Gastroesophageal sphincter (tissue), 4 donors: ENCODE results near the gene OPN1SW. TPM values are rescaled to one million over a fixed set of nuclear protein-coding genes. Genes with fewer than 3 reads are reported as not detected.

Source experiments
- ATAC-seq: fragments of 150-250 bp; one replicate; pipeline ENCODE4 v1.9.1; 2016; ENCODE audit warnings: mild to moderate bottlenecking, moderate library complexity
- H3K27ac ChIP-seq, 4 donors: fragments of 200-600 bp; sonication (generic) in 3 of 4; 1 replicate in 3 of 4; 2 replicates in 1 of 4; pipeline ENCODE4 v1.5.1; 2016 to 2019
- H3K27me3 ChIP-seq: fragments of 200-600 bp; sonication (generic); one replicate; pipeline ENCODE4 v1.5.1; 2019
- H3K36me3 ChIP-seq, 2 donors: fragments of 200-600 bp; sonication (generic); one replicate each; pipeline ENCODE4 v1.5.1; 2019; ENCODE audit warnings: control low read depth in 1 of 2
- H3K4me1 ChIP-seq, 3 donors: fragments of 200-600 bp; sonication (generic); 1 replicate in 2 of 3; 2 replicates in 1 of 3; pipeline ENCODE4 v1.5.1; 2016 to 2019; ENCODE audit warnings: control low read depth in 2 of 3
- H3K4me3 ChIP-seq, 2 donors: fragments of 200-600 bp; sonication (generic); one replicate each; pipeline ENCODE4 v1.5.1; 2019; ENCODE audit warnings: mild to moderate bottlenecking in 1 of 2, moderate library complexity in 1 of 2
- H3K9me3 ChIP-seq, 3 donors: fragments of 200-600 bp; sonication (generic); one replicate each; pipeline ENCODE4 v1.5.1; 2017 to 2019; ENCODE audit warnings: control low read depth in 2 of 3
- CTCF ChIP-seq, 4 experiments: fragments of 200-600 bp in 2 of 4; fragments of 450-650 bp in 2 of 4; sonication (generic) in 1 of 4; IDR thresholded peaks; one replicate each; pipeline ENCODE4 v1.5.1; 2017 to 2019; ENCODE audit warnings: antibody characterized with exemption in 4 of 4, mild to moderate bottlenecking in 2 of 4, moderate library complexity in 2 of 4
- EP300 ChIP-seq: sonication (generic); formaldehyde crosslinking; IDR thresholded peaks from one replicate; pipeline ENCODE4 v1.6.1; 2017; ENCODE audit warnings: antibody characterized with exemption, mild to moderate bottlenecking
- POLR2A ChIP-seq, 2 donors: fragments of 450-650 bp; IDR thresholded peaks; one replicate each; pipeline ENCODE4 v1.6.1; 2017; ENCODE audit warnings: antibody characterized with exemption in 2 of 2, mild to moderate bottlenecking in 2 of 2, moderate library complexity in 1 of 2
- POLR2AphosphoS5 ChIP-seq: sonication (generic); formaldehyde crosslinking; IDR thresholded peaks from one replicate; pipeline ENCODE4 v1.6.1; 2017; ENCODE audit warnings: antibody characterized with exemption
- WGBS, 2 donors: methylation state at CpG; one replicate each; pipeline ENCODE4 v1.1.5; 2018; ENCODE audit warnings: low coverage in 1 of 2; 5-methylcytosine and 5-hydroxymethylcytosine counted together
- total RNA-seq, 4 donors: library from RNA; depleted of rRNA; stranded (reverse); fragments of >200 nt; gene quantifications; one replicate each; pipeline ENCODE4 v1.1.0, GENCODE V29; 2016

Gene OPN1SW
- total RNA-seq, 4 donors from 2014 or later, result not detected

- H3K4me3 ChIP-seq, result no peak overlapping the region
- no peaks in the 10 kb centered on the region for H3K36me3 ChIP-seq
- H3K4me1 ChIP-seq, result no peaks in the 10 kb centered on the region
- WGBS, 2 donors, result 61 to 74% methylated on average over 2 of the region's 2 CpGs
- H3K27ac ChIP-seq, result no peak overlapping the region
- H3K9me3 ChIP-seq, result no peaks in the 10 kb centered on the region
- TF ChIP-seq POLR2A (IDR thresholded peaks at IDR 0.05) (no peak), CTCF (IDR thresholded peaks at IDR 0.05) (no peak), POLR2AphosphoS5 (no peak), EP300 (no peak)
- no peak for ATAC-seq
- no peaks in the 10 kb centered on the region for H3K27me3 ChIP-seq
These were observed 42.9 kb downstream of the OPN1SW start for GRCh38 chr7:128732521-128733277.

DNA sequence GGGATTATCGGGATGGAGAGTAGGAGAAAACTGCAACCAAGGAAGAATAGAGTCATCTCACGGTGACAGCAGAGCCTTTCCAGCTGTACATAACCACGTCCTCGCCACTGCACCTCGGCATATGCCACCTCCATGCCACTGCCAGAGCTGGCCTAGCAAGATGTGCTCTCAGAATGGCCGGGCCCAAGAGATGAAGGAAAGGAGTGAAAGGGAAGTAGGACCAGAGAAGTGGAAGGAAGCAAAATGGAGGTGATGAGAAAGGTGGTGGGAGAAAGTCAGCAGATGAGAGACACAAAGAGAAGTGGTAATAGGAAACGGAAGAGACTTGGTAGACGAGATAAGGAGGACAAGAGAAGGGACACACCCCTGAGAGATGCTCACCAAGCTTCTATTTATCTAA, 44.4 kb downstream of the OPN1SW start:
- 84 to 91% methylated on average over 3 to 7 of the region's 8 CpGs for WGBS, 2 donors
- no peaks in the 10 kb centered on the region for H3K9me3 ChIP-seq
- no peaks in the 10 kb centered on the region for H3K27me3 ChIP-seq
- no peaks in the 10 kb centered on the region for H3K36me3 ChIP-seq
- H3K4me1 ChIP-seq, result no peaks in the 10 kb centered on the region
- no peak for TF ChIP-seq CTCF (IDR thresholded peaks at IDR 0.05)
- ATAC-seq, result no peak
- H3K27ac ChIP-seq, result no peak overlapping the region
- no peak overlapping the region for H3K4me3 ChIP-seq

DNA sequence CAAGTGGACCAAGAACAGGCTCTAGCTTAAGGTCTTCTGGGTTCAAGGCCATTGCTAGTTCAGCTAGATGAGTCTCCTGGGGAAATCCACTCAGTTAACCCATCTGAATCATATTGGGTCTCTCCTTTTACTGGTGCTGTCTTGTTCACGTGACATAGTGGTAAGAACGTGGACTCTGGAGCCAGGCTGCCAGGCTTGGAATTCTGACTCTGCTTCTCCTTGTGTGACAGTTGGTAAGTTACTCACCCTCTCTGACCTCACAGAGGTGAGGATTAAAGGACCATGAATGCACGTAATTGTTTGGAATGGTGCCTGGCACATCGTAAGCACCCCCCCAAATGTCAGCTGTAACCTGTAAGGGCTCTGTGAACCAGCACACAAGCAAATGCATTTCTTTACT, 46.1 kb downstream of the OPN1SW start:
- Histone ChIP-seq H3K9me3 (no peaks in the 10 kb centered on the region), H3K36me3 (no peaks in the 10 kb centered on the region), H3K4me3 (no peak overlapping the region), H3K27me3 (no peaks in the 10 kb centered on the region), H3K27ac (no peak overlapping the region), H3K4me1 (no peaks in the 10 kb centered on the region)
- TF ChIP-seq POLR2AphosphoS5 (no peak), EP300 (no peak), CTCF (IDR thresholded peaks at IDR 0.05) (no peak), POLR2A (IDR thresholded peaks at IDR 0.05) (no peak)
- ATAC-seq, result no peak
- WGBS, 2 donors, result 84 to 92% methylated on average over 3 to 4 of the region's 4 CpGs

DNA sequence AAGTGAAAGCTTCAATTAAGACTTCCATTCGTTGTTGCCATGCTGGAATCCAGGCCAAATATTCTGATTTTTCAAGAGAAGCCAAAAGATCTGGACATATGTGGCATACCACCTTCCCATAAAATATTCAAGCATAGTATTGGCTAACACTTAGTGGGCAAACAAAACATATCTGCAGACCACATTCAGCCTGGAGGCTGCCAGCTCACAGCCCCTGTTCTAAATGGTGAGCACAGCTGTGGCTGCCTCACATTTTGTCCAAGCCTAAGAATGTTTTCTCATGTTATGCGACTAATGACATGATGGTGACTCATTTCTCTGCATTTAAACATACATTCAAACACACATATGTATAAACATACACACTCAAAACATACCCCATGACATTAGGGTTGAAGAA, 47.0 kb downstream of the OPN1SW start:
- Histone ChIP-seq H3K27ac (no peak overlapping the region), H3K9me3 (no peaks in the 10 kb centered on the region), H3K4me1 (no peaks in the 10 kb centered on the region), H3K36me3 (no peaks in the 10 kb centered on the region), H3K4me3 (no peak overlapping the region), H3K27me3 (no peaks in the 10 kb centered on the region)
- WGBS, 2 donors, result 60 to 71% methylated on average over 1 to 2 of the region's 2 CpGs
- no peak for ATAC-seq
- no peak for TF ChIP-seq POLR2A (IDR thresholded peaks at IDR 0.05)
- no peak for TF ChIP-seq EP300
- no peak for TF ChIP-seq CTCF (IDR thresholded peaks at IDR 0.05)
- no peak for TF ChIP-seq POLR2AphosphoS5

DNA sequence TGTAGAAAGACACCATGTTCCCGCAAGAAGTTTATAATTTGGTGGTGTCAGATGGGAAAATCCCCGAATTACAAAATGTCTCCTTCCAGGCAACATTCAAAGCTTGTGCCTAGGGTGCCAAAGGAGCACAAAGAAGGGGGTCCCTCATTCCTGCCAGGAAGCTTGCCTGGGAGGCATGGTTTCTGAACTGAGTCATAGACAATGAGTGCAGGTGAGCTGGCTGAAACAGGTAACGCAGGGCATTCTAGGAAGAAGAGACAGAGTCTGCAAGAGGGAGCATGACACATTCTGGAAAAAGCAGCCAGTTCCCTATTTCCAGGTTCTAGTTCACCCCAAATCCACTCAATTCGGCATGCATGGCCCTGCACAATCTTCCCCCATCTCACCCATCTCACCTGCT, 48.4 kb downstream of the OPN1SW start:
- H3K4me1 ChIP-seq, result no peaks in the 10 kb centered on the region
- no peak overlapping the region for H3K27ac ChIP-seq
- 91 to 94% methylated on average over 4 of the region's 4 CpGs for WGBS, 2 donors
- H3K36me3 ChIP-seq, result no peaks in the 10 kb centered on the region
- no peak for ATAC-seq
- H3K4me3 ChIP-seq, result no peak overlapping the region
- H3K9me3 ChIP-seq, result no peaks in the 10 kb centered on the region
- H3K27me3 ChIP-seq, result no peaks in the 10 kb centered on the region
- TF ChIP-seq POLR2AphosphoS5 (no peak), POLR2A (IDR thresholded peaks at IDR 0.05) (no peak), EP300 (no peak), CTCF (IDR thresholded peaks at IDR 0.05) (no peak)
